Neural crest cell (in vitro differentiated cells): ENCODE results near the gene CLUH. TPM values are rescaled to one million over a fixed set of nuclear protein-coding genes. Genes with fewer than 3 reads are reported as not detected.

Source experiments
- DNase-seq: peaks from one replicate; pipeline ENCODE4 v3.0.0; 2021; ENCODE audit warnings: low read depth, mixed read lengths, low spot score
- H3K27ac Mint-ChIP-seq: one replicate; pipeline ENCODE4 v1.8.0; 2021; ENCODE audit warnings: mild to moderate bottlenecking, mixed read lengths; ENCODE audit not compliant: unreplicated experiment
- H3K27me3 Mint-ChIP-seq: 2 replicates; pipeline ENCODE4 v1.8.0; 2021; ENCODE audit warnings: low read depth, mild to moderate bottlenecking, mixed read lengths
- H3K36me3 Mint-ChIP-seq: 2 replicates; pipeline ENCODE4 v1.8.0; 2021; ENCODE audit warnings: low read depth, mild to moderate bottlenecking, mixed read lengths
- H3K4me1 Mint-ChIP-seq: 2 replicates; pipeline ENCODE4 v1.8.0; 2021; ENCODE audit warnings: mixed read lengths
- H3K4me3 Mint-ChIP-seq: one replicate; pipeline ENCODE4 v1.8.0; 2021; ENCODE audit warnings: mild to moderate bottlenecking, mixed read lengths
- H3K9me3 Mint-ChIP-seq: 2 replicates; pipeline ENCODE4 v1.8.0; 2021; ENCODE audit warnings: mixed read lengths
- CTCF ChIP-seq: fragments of 200-600 bp; sonication (generic); conservative IDR thresholded peaks from 2 replicates; pipeline ENCODE4 v1.5.0; 2021; ENCODE audit warnings: antibody characterized with exemption, mild to moderate bottlenecking
- microRNA-seq: library from miRNA; unstranded; fragments of <30 nt; microRNA quantifications from one replicate; pipeline ENCODE4, GENCODE V29; 2020
- total RNA-seq: library from RNA; stranded (reverse); gene quantifications from 2 replicates; pipeline ENCODE4 v1.2.1, GENCODE V29; 2021

CLUH gene
- total RNA-seq, 1 donor from 2014 or later = 59.6 TPM

- H3K4me3 Mint-ChIP-seq = no peak overlapping the region
- peaks cover 11% of the 10 kb centered on the region for H3K9me3 Mint-ChIP-seq
- H3K36me3 Mint-ChIP-seq = peaks cover 34% of the 10 kb centered on the region
- H3K27ac Mint-ChIP-seq = no peak overlapping the region
- no peak for DNase-seq
- no peak for TF ChIP-seq CTCF
- no peaks in the 10 kb centered on the region for H3K27me3 Mint-ChIP-seq
- no peaks in the 10 kb centered on the region for H3K4me1 Mint-ChIP-seq
Observed at GRCh38 chr17:2647957-2648356, 63.6 kb downstream of the CLUH start.

- Mint-ChIP-seq H3K9me3 (no peaks in the 10 kb centered on the region), H3K4me3 (no peak overlapping the region), H3K27ac (no peak overlapping the region), H3K36me3 (peaks cover 15% of the 10 kb centered on the region), H3K27me3 (no peaks in the 10 kb centered on the region), H3K4me1 (no peaks in the 10 kb centered on the region)
- no peak for TF ChIP-seq CTCF
- no peak for DNase-seq
Observed at GRCh38 chr17:2644971-2645370, 66.6 kb downstream of the CLUH start.

Small RNA genes lying within 50 kb of the gene (microRNA-seq; reads per million reads assigned to microRNA genes)
- gene MIR1253 (not detected), gene MIR6776 (not detected)

Other genes starting within 250 kb of the CLUH start
- gene METTL16, start 199.9 kb downstream of the CLUH start, total RNA-seq = 44.9 and 49.9 TPM in 2 replicates
- gene PAFAH1B1, start 118.1 kb downstream of the CLUH start, total RNA-seq = 130 and 136 TPM in 2 replicates
- 0.35 and 0.48 TPM in 2 replicates for gene CCDC92B, start 37.9 kb upstream of the CLUH start, total RNA-seq
- gene RAP1GAP2, start 84.7 kb upstream of the CLUH start, total RNA-seq = 0.84 and 1.0 TPM in 2 replicates